ENCODE measurements around the gene ESCO1. TPM values are rescaled to one million over a fixed set of nuclear protein-coding genes. Genes with fewer than 3 reads are reported as not detected.

The ESCO1 gene
- total RNA-seq, 1 experiment from 2014 or later = 10.8 TPM

DNA sequence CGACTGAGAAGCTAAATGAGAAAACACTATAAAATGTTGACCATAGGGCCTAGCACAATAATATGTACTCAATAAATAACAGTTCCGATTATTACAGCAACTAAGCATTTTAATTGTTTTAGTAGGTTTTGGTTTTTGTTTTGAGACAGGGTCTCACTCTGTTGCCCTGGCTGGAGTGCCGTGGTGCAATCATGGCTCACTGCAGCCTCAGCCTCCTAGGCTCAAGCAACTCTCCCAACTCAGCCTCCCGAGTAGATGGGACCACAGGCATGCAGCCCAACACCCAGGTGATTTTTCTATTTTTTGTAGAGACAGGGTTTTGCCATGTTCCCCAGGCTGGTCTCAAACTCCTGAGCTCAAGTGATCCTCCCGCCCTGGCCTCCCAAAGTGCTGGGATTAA, 54.1 kb downstream of the ESCO1 start:
- Histone ChIP-seq H3K4me1 (replicated peaks; ENCODE audit: insufficient read depth) (no peaks in the 10 kb centered on the region), H3K36me3 (ENCODE audit: low read depth) (0 out of 2 replicates have a peak, but pooled peaks cover 7% of the 10 kb centered on the region), H3F3A (ENCODE audit: insufficient read depth, low read depth) (no peaks in the 10 kb centered on the region), H4K20me1 (ENCODE audit: insufficient read depth) (no peaks in the 10 kb centered on the region), H3K4me2 (no peak overlapping the region), H3K9me3 (ENCODE audit: insufficient read depth, low read depth) (no peaks in the 10 kb centered on the region), H3K79me2 (ENCODE audit: low read depth) (no peaks in the 10 kb centered on the region), H3K27ac (no peak overlapping the region), H3K4me3 (no peak overlapping the region), H2AFZ (no peak overlapping the region), H3K9me2 (ENCODE audit: insufficient read depth) (no peaks in the 10 kb centered on the region), H3K27me3 (ENCODE audit: insufficient read depth, low read depth) (no peaks in the 10 kb centered on the region)
- DNase-seq = no peak
- CTCF ChIA-PET = no interaction called here
- intact Hi-C loops (cut with micrococcal nuclease; ENCODE audit: unreplicated experiment) = no loop called here
- POLR2A ChIA-PET (ENCODE audit: unreplicated experiment) = no interaction called here
- TF ChIP-seq, protein P1, sequence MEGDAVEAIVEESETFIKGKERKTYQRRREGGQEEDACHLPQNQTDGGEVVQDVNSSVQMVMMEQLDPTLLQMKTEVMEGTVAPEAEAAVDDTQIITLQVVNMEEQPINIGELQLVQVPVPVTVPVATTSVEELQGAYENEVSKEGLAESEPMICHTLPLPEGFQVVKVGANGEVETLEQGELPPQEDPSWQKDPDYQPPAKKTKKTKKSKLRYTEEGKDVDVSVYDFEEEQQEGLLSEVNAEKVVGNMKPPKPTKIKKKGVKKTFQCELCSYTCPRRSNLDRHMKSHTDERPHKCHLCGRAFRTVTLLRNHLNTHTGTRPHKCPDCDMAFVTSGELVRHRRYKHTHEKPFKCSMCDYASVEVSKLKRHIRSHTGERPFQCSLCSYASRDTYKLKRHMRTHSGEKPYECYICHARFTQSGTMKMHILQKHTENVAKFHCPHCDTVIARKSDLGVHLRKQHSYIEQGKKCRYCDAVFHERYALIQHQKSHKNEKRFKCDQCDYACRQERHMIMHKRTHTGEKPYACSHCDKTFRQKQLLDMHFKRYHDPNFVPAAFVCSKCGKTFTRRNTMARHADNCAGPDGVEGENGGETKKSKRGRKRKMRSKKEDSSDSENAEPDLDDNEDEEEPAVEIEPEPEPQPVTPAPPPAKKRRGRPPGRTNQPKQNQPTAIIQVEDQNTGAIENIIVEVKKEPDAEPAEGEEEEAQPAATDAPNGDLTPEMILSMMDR (conservative IDR thresholded peaks at IDR 0.05) = no peak
- no peak for TF ChIP-seq EZH2 (IDR thresholded peaks at IDR 0.05; ENCODE audit: low read depth)
- no TSS peak for BruUV-seq (replicated peaks)

DNA sequence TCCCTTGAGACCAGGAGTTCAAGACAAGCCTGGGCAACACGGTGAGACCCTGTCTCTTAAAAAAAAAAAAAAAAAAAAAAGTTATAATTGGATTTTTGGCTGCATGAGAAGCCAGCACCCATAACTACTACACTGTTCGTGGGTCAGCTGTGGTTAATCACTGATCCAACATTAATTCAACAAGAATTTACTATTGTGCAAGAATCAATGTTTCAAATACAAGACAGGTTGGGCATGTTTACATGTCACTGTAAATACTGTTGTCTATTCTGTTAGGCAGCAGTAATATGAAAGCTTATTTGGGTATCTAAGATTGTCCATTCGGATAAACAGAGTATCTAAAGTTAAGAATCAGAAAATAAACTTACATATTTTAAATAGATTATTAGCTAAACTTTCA, 62.3 kb downstream of the ESCO1 start:
- CTCF ChIA-PET = no interaction called here
- H3K36me3 ChIP-seq (ENCODE audit: low read depth) = peaks cover 12% of the 10 kb centered on the region; the same call in 1 of the 2 replicates

DNA sequence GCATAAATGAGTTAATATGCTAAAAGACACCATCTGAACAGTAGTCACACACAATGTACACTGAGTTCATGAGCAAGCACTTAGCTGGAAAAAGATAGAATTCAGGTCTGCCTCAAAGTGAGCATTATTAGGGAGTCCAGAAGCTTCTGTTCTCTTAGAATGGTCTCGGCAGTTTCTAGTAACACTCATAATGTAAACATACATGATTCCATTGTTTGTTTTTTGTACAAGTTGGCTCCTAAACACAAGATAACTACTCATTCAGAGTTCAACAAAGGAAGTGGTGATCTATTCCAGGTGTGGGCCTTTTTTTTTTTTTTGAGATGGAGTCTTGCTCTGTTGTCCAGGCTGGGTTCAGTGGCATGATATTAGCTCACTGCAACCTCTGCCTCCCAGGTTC, 66.2 kb downstream of the ESCO1 start:
- H2AFZ ChIP-seq = no peak overlapping the region
- POLR2A ChIA-PET (ENCODE audit: unreplicated experiment) = no interaction called here
- H3K9me2 ChIP-seq (ENCODE audit: insufficient read depth) = no peaks in the 10 kb centered on the region
- H3K9me3 ChIP-seq (ENCODE audit: insufficient read depth, low read depth) = no peaks in the 10 kb centered on the region
- no peak overlapping the region for H3K4me3 ChIP-seq
- no peaks in the 10 kb centered on the region for H3F3A ChIP-seq (ENCODE audit: insufficient read depth, low read depth)
- H3K79me2 ChIP-seq (ENCODE audit: low read depth) = no peaks in the 10 kb centered on the region
- TF ChIP-seq EZH2 (IDR thresholded peaks at IDR 0.05; ENCODE audit: low read depth) = no peak
- TF ChIP-seq, protein P1 (conservative IDR thresholded peaks at IDR 0.05) = no peak
- no peak overlapping the region for H3K4me2 ChIP-seq
- no peaks in the 10 kb centered on the region for H3K27me3 ChIP-seq (ENCODE audit: insufficient read depth, low read depth)
- CTCF ChIA-PET = interaction anchor here (0.7 kb wide), 1 partner anchor 843 kb away, joined by 4 read pairs; no protein-coding TSS in a partner anchor
- no peak for DNase-seq
- no peaks in the 10 kb centered on the region for H3K4me1 ChIP-seq (replicated peaks; ENCODE audit: insufficient read depth)
- intact Hi-C loops (cut with micrococcal nuclease; ENCODE audit: unreplicated experiment) = loop anchor here (10.0 kb wide), 1 partner anchor 50 kb away; no protein-coding TSS in a partner anchor
- H3K36me3 ChIP-seq (ENCODE audit: low read depth) = peaks cover 20% of the 10 kb centered on the region
- H4K20me1 ChIP-seq (ENCODE audit: insufficient read depth) = no peaks in the 10 kb centered on the region
- no peak overlapping the region for H3K27ac ChIP-seq
- BruUV-seq (replicated peaks) = no TSS peak

More for the DNA sequence above, 62.3 kb downstream of the ESCO1 start:
- intact Hi-C loops (cut with micrococcal nuclease; ENCODE audit: unreplicated experiment) = loop anchor here (10.0 kb wide), 1 partner anchor 47 kb away; no protein-coding TSS in a partner anchor
- no peaks in the 10 kb centered on the region for H4K20me1 ChIP-seq (ENCODE audit: insufficient read depth)
- no peak overlapping the region for H3K4me3 ChIP-seq
- BruUV-seq (replicated peaks) = no TSS peak
- POLR2A ChIA-PET (ENCODE audit: unreplicated experiment) = no interaction called here
- no peak overlapping the region for H2AFZ ChIP-seq
- no peaks in the 10 kb centered on the region for H3K9me3 ChIP-seq (ENCODE audit: insufficient read depth, low read depth)
- H3F3A ChIP-seq (ENCODE audit: insufficient read depth, low read depth) = no peaks in the 10 kb centered on the region
- TF ChIP-seq, protein P1 (conservative IDR thresholded peaks at IDR 0.05) = no peak
- TF ChIP-seq EZH2 (IDR thresholded peaks at IDR 0.05; ENCODE audit: low read depth) = no peak
- H3K4me2 ChIP-seq = no peak overlapping the region
- no peak overlapping the region for H3K27ac ChIP-seq
- no peaks in the 10 kb centered on the region for H3K27me3 ChIP-seq (ENCODE audit: insufficient read depth, low read depth)
- H3K9me2 ChIP-seq (ENCODE audit: insufficient read depth) = no peaks in the 10 kb centered on the region
- no peak for DNase-seq
- no peaks in the 10 kb centered on the region for H3K79me2 ChIP-seq (ENCODE audit: low read depth)
- no peaks in the 10 kb centered on the region for H3K4me1 ChIP-seq (replicated peaks; ENCODE audit: insufficient read depth)

All from PC-9 (cell line).